B cell (primary cell): Measurements from ENCODE around the gene GUCY2D.

Experiments used
- CTCF ChIP-seq: fragments of 200-600 bp; IDR thresholded peaks from one replicate; pipeline ENCODE4 v1.8.0; 2022; ENCODE audit warnings: antibody characterized with exemption, mild to moderate bottlenecking
- EZH2 ChIP-seq: IDR thresholded peaks from 2 replicates; pipeline ENCODE4 v1.6.1; 2012; ENCODE audit warnings: borderline replicate concordance, low read depth, mild to moderate bottlenecking, moderate library complexity, low read length; ENCODE audit not compliant: insufficient read depth, poor library complexity, severe bottlenecking

DNA sequence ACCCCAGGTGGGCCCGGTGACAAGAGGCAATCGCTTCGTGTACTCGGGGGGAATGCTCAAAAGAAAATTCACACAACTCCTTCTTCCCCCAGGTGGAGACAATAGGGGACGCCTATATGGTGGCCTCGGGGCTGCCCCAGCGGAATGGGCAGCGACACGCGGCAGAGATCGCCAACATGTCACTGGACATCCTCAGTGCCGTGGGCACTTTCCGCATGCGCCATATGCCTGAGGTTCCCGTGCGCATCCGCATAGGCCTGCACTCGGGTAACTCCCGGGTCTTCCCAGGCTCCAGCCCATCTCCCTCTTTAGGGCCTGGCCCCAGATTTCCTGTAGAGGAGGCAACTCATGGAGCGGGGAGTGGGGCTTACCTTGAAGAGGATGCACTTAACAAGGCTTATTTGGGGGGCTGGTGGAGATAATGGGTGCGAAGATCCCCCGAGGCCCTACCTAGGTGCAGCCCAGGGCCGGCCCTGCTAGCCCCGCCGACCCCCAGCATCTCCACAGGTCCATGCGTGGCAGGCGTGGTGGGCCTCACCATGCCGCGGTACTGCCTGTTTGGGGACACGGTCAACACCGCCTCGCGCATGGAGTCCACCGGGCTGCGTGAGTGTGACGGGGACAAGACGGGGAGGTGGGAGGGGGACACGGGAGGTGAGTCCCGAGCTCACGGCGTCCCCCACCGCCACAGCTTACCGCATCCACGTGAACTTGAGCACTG is 13.0 kb downstream of the GUCY2D start:
- TF ChIP-seq CTCF (no peak), EZH2 (no peak)
